GM12878 (cell line): ENCODE results near the gene RNASEH2B. TPM values are rescaled to one million over a fixed set of nuclear protein-coding genes. Genes with fewer than 3 reads are reported as not detected.

Experiments used
- ATAC-seq: fragments of 200-7000 bp; cut with Tn5 transposase; 3 replicates; pipeline ENCODE4 v1.9.1; 2020; ENCODE audit warnings: mild to moderate bottlenecking, moderate library complexity
- BruUV-seq: library from RNA; stranded (reverse); fragments of 400-500 nt; replicated peaks from 2 replicates; lab custom pipeline; 2021; lab: Mats Ljungman, UMichigan
- CTCF ChIA-PET: fragments of 300-600 bp; sonication (Branson Sonifier 250); formaldehyde crosslinking; extraction: SDS; loops from one replicate; lab custom pipeline; 2021; ENCODE audit warnings: inconsistent platforms; lab: Yijun Ruan, JAX
- POLR2A ChIA-PET: fragments of 350-600 bp; formaldehyde crosslinking; extraction: SDS; loops from one replicate; lab custom pipeline; 2021; ENCODE audit warnings: inconsistent platforms; lab: Charles Lee
- RAD21 ChIA-PET: fragments of 300-600 bp; sonication (Branson Sonifier 250); formaldehyde crosslinking; loops from one replicate; lab custom pipeline; 2023; ENCODE audit warnings: antibody characterized with exemption; ENCODE audit not compliant: unreplicated experiment; lab: Charles Lee
- SMC1A ChIA-PET: fragments of 300-600 bp; sonication (Branson Sonifier 250); formaldehyde crosslinking; loops from one replicate; lab custom pipeline; 2023; ENCODE audit not compliant: unreplicated experiment, uncharacterized antibody; lab: Charles Lee
- DNase-seq: peaks from one replicate; pipeline ENCODE4 v3.0.0-alpha.2; 2011; ENCODE audit warnings: low read depth, low spot score
- FAIRE-seq: peaks from 3 replicates; lab custom pipeline; 2011; peaks lifted over from hg19 to GRCh38; lab: Jason Lieb, UNC
- H2AFZ ChIP-seq: 2 replicates; pipeline ENCODE4 v1.6.0; 2011; ENCODE audit warnings: low read depth, low read length, control low read depth; ENCODE audit not compliant: control insufficient read depth
- H3K27ac ChIP-seq: 2 replicates; pipeline ENCODE4 v1.5.1; 2011; ENCODE audit warnings: control low read depth; ENCODE audit not compliant: control insufficient read depth, insufficient read depth
- H3K27me3 ChIP-seq, 2 experiments: replicated peaks in 1 of 2; 2 replicates each; pipeline versions ENCODE4 v1.6.0 to v1.6.1; 2011; ENCODE audit warnings: low read length in 1 of 2; ENCODE audit not compliant: control insufficient read depth in 2 of 2, insufficient read depth in 2 of 2
- H3K36me3 ChIP-seq, 2 experiments: 2 replicates each; pipeline ENCODE4 v1.5.1; 2011; ENCODE audit warnings: low read length in 1 of 2; ENCODE audit not compliant: control insufficient read depth in 2 of 2, insufficient read depth in 2 of 2
- H3K4me1 ChIP-seq: 2 replicates; pipeline ENCODE4 v1.6.1; 2011; ENCODE audit warnings: mild to moderate bottlenecking, low read length, moderate library complexity, mixed read lengths; ENCODE audit not compliant: control insufficient read depth, insufficient read depth
- H3K4me2 ChIP-seq: 2 replicates; pipeline ENCODE4 v1.6.0; 2011; ENCODE audit warnings: control low read depth; ENCODE audit not compliant: control insufficient read depth, insufficient read depth
- H3K4me3 ChIP-seq: fragments of 200-600 bp; sonication (generic); 2 replicates; pipeline ENCODE4 v1.5.1; 2016
- H3K79me2 ChIP-seq: 2 replicates; pipeline ENCODE4 v1.6.0; 2011; ENCODE audit warnings: low read length; ENCODE audit not compliant: control insufficient read depth, insufficient read depth
- H3K9ac ChIP-seq: 2 replicates; pipeline ENCODE4 v1.8.0; 2011; ENCODE audit warnings: low read length, control low read depth, mixed read lengths; ENCODE audit not compliant: control insufficient read depth, insufficient read depth
- H3K9me3 ChIP-seq: replicated peaks from 3 replicates; pipeline ENCODE4 v1.5.1; 2011; ENCODE audit warnings: mild to moderate bottlenecking, low read length; ENCODE audit not compliant: control insufficient read depth, insufficient read depth
- H4K20me1 ChIP-seq: 2 replicates; pipeline ENCODE4 v1.6.0; 2011; ENCODE audit not compliant: control insufficient read depth, insufficient read depth
- ASH2L ChIP-seq: fragments of 300-600, 200-600 bp; sonication (generic); IDR thresholded peaks from 2 replicates; pipeline ENCODE4 v1.6.1; 2017; ENCODE audit warnings: low read depth, mild to moderate bottlenecking, borderline replicate concordance
- CREM ChIP-seq: IDR thresholded peaks from 2 replicates; pipeline ENCODE4 v1.6.1; 2014; ENCODE audit warnings: antibody characterized with exemption, low read depth
- DPF2 ChIP-seq: fragments of 450-650 bp; IDR thresholded peaks from 2 replicates; pipeline ENCODE4 v1.6.1; 2017; ENCODE audit warnings: mild to moderate bottlenecking
- KLF5 ChIP-seq: fragments of 450-650 bp; IDR thresholded peaks from 2 replicates; pipeline ENCODE4 v1.6.1; 2014; ENCODE audit warnings: mild to moderate bottlenecking; ENCODE audit not compliant: partially characterized antibody
- MAX ChIP-seq: IDR thresholded peaks from 2 replicates; pipeline ENCODE4 v1.6.1; 2012; ENCODE audit warnings: low read depth, low read length, improper control_type of control experiment
- MEF2A ChIP-seq: IDR thresholded peaks from 2 replicates; pipeline ENCODE4 v1.6.1; 2011; ENCODE audit warnings: low read depth, mild to moderate bottlenecking, low read length, moderate library complexity; ENCODE audit not compliant: insufficient read depth
- PAX5 ChIP-seq: IDR thresholded peaks from 2 replicates; pipeline ENCODE4 v1.6.1; 2011; ENCODE audit warnings: low read depth, low read length, borderline replicate concordance
- POLR2AphosphoS5 ChIP-seq: IDR thresholded peaks from 2 replicates; pipeline ENCODE4 v1.6.1; 2011; ENCODE audit warnings: mild to moderate bottlenecking, low read length, inconsistent platforms
- SKIL ChIP-seq: fragments of 450-650 bp; IDR thresholded peaks from 2 replicates; pipeline ENCODE4 v1.6.1; 2017; ENCODE audit warnings: mild to moderate bottlenecking, low read depth, inconsistent platforms; ENCODE audit not compliant: poor library complexity, severe bottlenecking
- SP1 ChIP-seq: IDR thresholded peaks from one replicate; pipeline ENCODE4 v1.6.1; 2011; ENCODE audit warnings: low read depth, low read length
- TBL1XR1 ChIP-seq: IDR thresholded peaks from 2 replicates; pipeline ENCODE4 v1.6.1; 2012; ENCODE audit warnings: low read depth, low read length, improper control_type of control experiment
- ZBED1 ChIP-seq: IDR thresholded peaks from 2 replicates; pipeline ENCODE4 v1.6.1; 2016; ENCODE audit warnings: borderline replicate concordance
- ZNF207 ChIP-seq: fragments of 450-650 bp; IDR thresholded peaks from 2 replicates; pipeline ENCODE4 v1.6.1; 2014; ENCODE audit warnings: antibody characterized with exemption, mild to moderate bottlenecking, borderline replicate concordance
- WGBS: methylation state at CpG from one replicate; pipeline ENCODE4 v1.1.6; 2016; ENCODE audit warnings: low lambda C conversion rate; ENCODE audit not compliant: insufficient replicate concordance, insufficient coverage; ENCODE audit errors: missing lambda C conversion rate; 5-methylcytosine and 5-hydroxymethylcytosine counted together
- in situ Hi-C: fragments of 300-500 bp; cut with MboI; formaldehyde crosslinking; loops from 9 replicates; pipeline ENCODE4 v1.14.3; 2018; ENCODE audit warnings: mixed read lengths
- intact Hi-C: fragments of 100-400 bp; cut with micrococcal nuclease; formaldehyde crosslinking; loops from one replicate; pipeline ENCODE4 v1.14.2; 2022; ENCODE audit not compliant: unreplicated experiment
- polyA plus RNA-seq, 11 experiments: library from polyadenylated mRNA; depleted of rRNA in 4 of 11; unstranded in 6 of 11; stranded (reverse) in 5 of 11; fragments of >200 nt; fragmentation: Nextera tagmentation in 4 of 11; fragmentation: Illumina TruSeq in 1 of 11; extraction: Ambion mirVana in 4 of 11; extraction: Trizol in 1 of 11; gene quantifications; 1 replicate in 1 of 11; 2 replicates in 10 of 11; pipeline versions ENCODE4 v1.2.1 to v1.2.3, GENCODE V29; 2011 to 2016; ENCODE audit warnings: inconsistent platforms in 2 of 11, missing spikeins in 2 of 11, low read depth in 1 of 11
- total RNA-seq, 4 experiments: library from RNA; depleted of rRNA in 3 of 4; stranded (reverse); fragments of >200 nt in 3 of 4; fragmentation: Illumina TruSeq in 1 of 4; extraction: Trizol in 1 of 4; gene quantifications; 2 replicates each; pipeline versions ENCODE4 v1.2.1 to v1.2.3, GENCODE V29; 2013 to 2021

RNASEH2B gene
- total and polyA plus RNA-seq, 10 of the 15 experiments (the other 5 are each of a cell fraction or from before 2014, with no cell fraction given), result 64.9 to 148 (median 97.3) TPM

- CTCF ChIA-PET, result interaction anchor here (1.2 kb wide), 1 partner anchor 10 kb away, joined by 3 read pairs; no protein-coding TSS in a partner anchor
- Histone ChIP-seq H3K36me3 (no peaks in the 10 kb centered on the region), H4K20me1 (no peaks in the 10 kb centered on the region; the same call in 1 of the 2 replicates)
- BruUV-seq, result no TSS peak
- FAIRE-seq, result no peak
- 31% methylated on average over 18 of the region's 18 CpGs for WGBS
- TF ChIP-seq MAX, result no peak
- TF ChIP-seq KLF5, result no peak
- TF ChIP-seq DPF2, result no peak
- TF ChIP-seq ZBED1, result no peak
- no peak for TF ChIP-seq CREM
- no peak for TF ChIP-seq ASH2L
- TF ChIP-seq, all 136 proteins: peak for 0
- ATAC-seq (no peak), DNase-seq (no peak)
- POLR2A ChIA-PET, result no interaction called here
- in situ Hi-C loops, result no loop called here
- H3K27ac ChIP-seq, result no peak overlapping the region
- H3K9me3 ChIP-seq, result no peaks in the 10 kb centered on the region
- intact Hi-C loops, result no loop called here
- no peaks in the 10 kb centered on the region for H3K79me2 ChIP-seq
- no peaks in the 10 kb centered on the region for H3K4me1 ChIP-seq
- SMC1A ChIA-PET, result no interaction called here
- RAD21 ChIA-PET, result no interaction called here
- no peak overlapping the region for H3K4me2 ChIP-seq
- H2AFZ ChIP-seq, result no peak overlapping the region
- peaks cover 0 to 2% of the 10 kb centered on the region in 2 experiments; a peak in 2 of 4 replicates for H3K27me3 ChIP-seq
- no peak overlapping the region for H3K4me3 ChIP-seq
- no peak overlapping the region for H3K9ac ChIP-seq
These were observed 94.7 kb downstream of the RNASEH2B start for GRCh38 chr13:51004111-51004865.

- H2AFZ ChIP-seq, result no peak overlapping the region
- DNase-seq (no peak), ATAC-seq (no peak), FAIRE-seq (no peak)
- in situ Hi-C loops, result no loop called here
- RAD21 ChIA-PET, result no interaction called here
- no peak overlapping the region for H3K4me2 ChIP-seq
- SMC1A ChIA-PET, result no interaction called here
- intact Hi-C loops, result no loop called here
- no peak overlapping the region for H3K4me3 ChIP-seq
- no peak overlapping the region for H3K9ac ChIP-seq
- BruUV-seq, result no TSS peak
- H3K36me3 ChIP-seq, result no peaks in the 10 kb centered on the region
- POLR2A ChIA-PET, result no interaction called here
- no peaks in the 10 kb centered on the region; the same call in 1 of the 2 replicates for H4K20me1 ChIP-seq
- CTCF ChIA-PET, result interaction anchor here (1.2 kb wide), 1 partner anchor 10 kb away, joined by 3 read pairs; no protein-coding TSS in a partner anchor
- H3K9me3 ChIP-seq, result no peaks in the 10 kb centered on the region
- no peaks in the 10 kb centered on the region for H3K79me2 ChIP-seq
- no peaks in the 10 kb centered on the region for H3K4me1 ChIP-seq
- 2% methylated on average over 3 of the region's 3 CpGs for WGBS
- H3K27me3 ChIP-seq, result peaks cover 0 to 2% of the 10 kb centered on the region in 2 experiments; a peak in 2 of 4 replicates
- H3K27ac ChIP-seq, result no peak overlapping the region
- TF ChIP-seq ZNF207 (no peak), TBL1XR1 (no peak), PAX5 (no peak), SP1 (no peak), SKIL (no peak), POLR2AphosphoS5 (no peak), MEF2A (no peak)
These were observed 95.4 kb downstream of the RNASEH2B start for GRCh38 chr13:51004918-51005460.
